ENCODE results near the gene PRKCH.

Gene PRKCH

GRCh38 chr14:61338457-61338856 lies 17.1 kb downstream of the PRKCH start:
- H3K27ac ChIP-seq (ENCODE audit: extremely low read depth, low read depth, low read length): no peak overlapping the region
- H3K4me1 ChIP-seq (ENCODE audit: control insufficient read depth, insufficient read depth, low read length): no peaks in the 10 kb centered on the region
- H3K9me3 ChIP-seq (ENCODE audit: control insufficient read depth, insufficient read depth, low read depth, low read length): no peaks in the 10 kb centered on the region
- ChIA-PET POLR2A (no interaction called here), CTCF (interaction anchor here (0.6 kb wide), 1 partner anchor 42 kb away, joined by 3 read pairs; no protein-coding TSS in a partner anchor)
- no peak for TF ChIP-seq ZNF658 (tag by site-specific recombination; IDR thresholded peaks at IDR 0.05)
- no peak for TF ChIP-seq KLF9 (tag by site-specific recombination; IDR thresholded peaks at IDR 0.05; ENCODE audit: low read depth)
- no peak for TF ChIP-seq ZNF785 (tag by site-specific recombination; IDR thresholded peaks at IDR 0.05)
- TF ChIP-seq HOXD13 (CRISPR knock-in tag; IDR thresholded peaks at IDR 0.05; ENCODE audit: borderline replicate concordance): no peak
- TF ChIP-seq WT1 (tag by site-specific recombination; IDR thresholded peaks at IDR 0.05): no peak
- TF ChIP-seq ZBTB20 (tag by site-specific recombination; IDR thresholded peaks at IDR 0.05): 0 out of 2 replicates have a peak, but pooled peaks have one; percentile 5
- no peaks in the 10 kb centered on the region for H3K36me3 ChIP-seq (ENCODE audit: control insufficient read depth in 2 of 2, insufficient read depth in 1 of 2, low read length in 2 of 2)
- H3K4me3 ChIP-seq (ENCODE audit: low read depth, low read length): no peak overlapping the region

- no peak overlapping the region for H3K4me3 ChIP-seq (ENCODE audit: low read depth, low read length)
- no peak for TF ChIP-seq ZNF692 (tag by site-specific recombination; IDR thresholded peaks at IDR 0.05)
- no peak for TF ChIP-seq HOXA7 (CRISPR knock-in tag; IDR thresholded peaks at IDR 0.05; ENCODE audit: borderline replicate concordance)
- TF ChIP-seq KLF16 (tag by site-specific recombination; IDR thresholded peaks at IDR 0.05): no peak
- TF ChIP-seq ZIC2 (tag by site-specific recombination; IDR thresholded peaks at IDR 0.05): peak; percentile 89
- TF ChIP-seq TCF7L2 (IDR thresholded peaks at IDR 0.05; ENCODE audit: borderline replicate concordance, low read depth, low read length): no peak
- no peak for TF ChIP-seq SETDB1 (IDR thresholded peaks at IDR 0.05; ENCODE audit: insufficient read length, low read length)
- no peak for TF ChIP-seq TRIM28 (IDR thresholded peaks at IDR 0.05; ENCODE audit: borderline replicate concordance, low read length)
- CTCF ChIA-PET: interaction anchor here (0.6 kb wide), 2 partner anchors 41 to 55 kb away, joined by 3 to 4 read pairs; no protein-coding TSS in a partner anchor
- H3K9me3 ChIP-seq (ENCODE audit: control insufficient read depth, insufficient read depth, low read depth, low read length): no peaks in the 10 kb centered on the region
- H3K36me3 ChIP-seq (ENCODE audit: control insufficient read depth in 2 of 2, insufficient read depth in 1 of 2, low read length in 2 of 2): no peaks in the 10 kb centered on the region
- POLR2A ChIA-PET: no interaction called here
- no peak overlapping the region for H3K27ac ChIP-seq (ENCODE audit: extremely low read depth, low read depth, low read length)
- no peaks in the 10 kb centered on the region for H3K4me1 ChIP-seq (ENCODE audit: control insufficient read depth, insufficient read depth, low read length)
Observed at GRCh38 chr14:61341275-61342206, 20.2 kb downstream of the PRKCH start.

GRCh38 chr14:61342486-61342885 lies 21.1 kb downstream of the PRKCH start:
- ChIA-PET POLR2A (no interaction called here), CTCF (no interaction called here)

DNA sequence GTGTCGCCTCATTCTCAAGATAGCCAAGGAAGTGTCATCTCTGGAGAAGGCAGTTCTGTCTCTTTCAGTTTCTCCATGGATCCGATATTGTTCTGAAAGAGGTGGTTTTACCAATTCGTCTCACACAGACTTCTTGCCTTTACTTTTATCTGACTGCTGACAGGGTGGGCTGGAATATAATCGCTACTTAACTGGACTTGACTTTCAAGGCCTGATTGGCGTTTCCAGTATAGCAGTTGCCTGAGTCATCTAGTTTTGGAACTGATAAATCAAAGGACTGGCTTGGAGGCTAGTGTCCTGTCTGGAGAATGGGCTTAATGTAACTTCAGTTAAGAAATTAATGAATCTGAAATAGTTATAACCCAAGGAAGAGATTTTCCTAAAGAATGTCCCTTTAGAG lies 21.6 kb downstream of the PRKCH start:
- Histone ChIP-seq H3K36me3 (ENCODE audit: control insufficient read depth in 2 of 2, insufficient read depth in 1 of 2, low read length in 2 of 2) (no peaks in the 10 kb centered on the region), H3K4me1 (ENCODE audit: control insufficient read depth, insufficient read depth, low read length) (peaks cover 4% of the 10 kb centered on the region; the same call in 1 of the 2 replicates), H3K4me3 (ENCODE audit: low read depth, low read length) (no peak overlapping the region), H3K9me3 (ENCODE audit: control insufficient read depth, insufficient read depth, low read depth, low read length) (no peaks in the 10 kb centered on the region), H3K27ac (ENCODE audit: extremely low read depth, low read depth, low read length) (no peak overlapping the region)
- TF ChIP-seq ZNF311 (tag by site-specific recombination; IDR thresholded peaks at IDR 0.05; ENCODE audit: borderline replicate concordance): no peak
- TF ChIP-seq ZBTB7A (tag by site-specific recombination; IDR thresholded peaks at IDR 0.05; ENCODE audit: low read depth): no peak
- TF ChIP-seq, protein P1, sequence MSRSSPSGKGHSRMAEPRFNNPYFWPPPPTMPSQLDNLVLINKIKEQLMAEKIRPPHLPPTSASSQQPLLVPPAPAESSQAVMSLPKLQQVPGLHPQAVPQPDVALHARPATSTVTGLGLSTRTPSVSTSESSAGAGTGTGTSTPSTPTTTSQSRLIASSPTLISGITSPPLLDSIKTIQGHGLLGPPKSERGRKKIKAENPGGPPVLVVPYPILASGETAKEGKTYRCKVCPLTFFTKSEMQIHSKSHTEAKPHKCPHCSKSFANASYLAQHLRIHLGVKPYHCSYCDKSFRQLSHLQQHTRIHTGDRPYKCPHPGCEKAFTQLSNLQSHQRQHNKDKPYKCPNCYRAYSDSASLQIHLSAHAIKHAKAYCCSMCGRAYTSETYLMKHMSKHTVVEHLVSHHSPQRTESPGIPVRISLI (tag by site-specific recombination; IDR thresholded peaks at IDR 0.05): no peak
- TF ChIP-seq ZNF544 (tag by site-specific recombination; IDR thresholded peaks at IDR 0.05): no peak
- no peak for TF ChIP-seq ZNF624 (tag by site-specific recombination; IDR thresholded peaks at IDR 0.05)
- no peak for TF ChIP-seq ZNF184 (tag by site-specific recombination; IDR thresholded peaks at IDR 0.05)
- no peak for TF ChIP-seq ATF2 (tag by site-specific recombination; IDR thresholded peaks at IDR 0.05; ENCODE audit: low read depth)
- no peak for TF ChIP-seq ZNF48 (tag by site-specific recombination; IDR thresholded peaks at IDR 0.05)
- ChIA-PET CTCF (no interaction called here), POLR2A (no interaction called here)

More at GRCh38 chr14:61342486-61342885, 21.1 kb downstream of the PRKCH start:
- Histone ChIP-seq H3K4me3 (ENCODE audit: low read depth, low read length) (no peak overlapping the region), H3K4me1 (ENCODE audit: control insufficient read depth, insufficient read depth, low read length) (peaks cover 4% of the 10 kb centered on the region; the same call in 1 of the 2 replicates), H3K36me3 (ENCODE audit: control insufficient read depth in 2 of 2, insufficient read depth in 1 of 2, low read length in 2 of 2) (no peaks in the 10 kb centered on the region), H3K9me3 (ENCODE audit: control insufficient read depth, insufficient read depth, low read depth, low read length) (no peaks in the 10 kb centered on the region), H3K27ac (ENCODE audit: extremely low read depth, low read depth, low read length) (no peak overlapping the region)
- TF ChIP-seq KLF8 (tag by site-specific recombination; IDR thresholded peaks at IDR 0.05): no peak
- TF ChIP-seq, protein P2, sequence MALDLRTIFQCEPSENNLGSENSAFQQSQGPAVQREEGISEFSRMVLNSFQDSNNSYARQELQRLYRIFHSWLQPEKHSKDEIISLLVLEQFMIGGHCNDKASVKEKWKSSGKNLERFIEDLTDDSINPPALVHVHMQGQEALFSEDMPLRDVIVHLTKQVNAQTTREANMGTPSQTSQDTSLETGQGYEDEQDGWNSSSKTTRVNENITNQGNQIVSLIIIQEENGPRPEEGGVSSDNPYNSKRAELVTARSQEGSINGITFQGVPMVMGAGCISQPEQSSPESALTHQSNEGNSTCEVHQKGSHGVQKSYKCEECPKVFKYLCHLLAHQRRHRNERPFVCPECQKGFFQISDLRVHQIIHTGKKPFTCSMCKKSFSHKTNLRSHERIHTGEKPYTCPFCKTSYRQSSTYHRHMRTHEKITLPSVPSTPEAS (tag by site-specific recombination; IDR thresholded peaks at IDR 0.05): no peak
- TF ChIP-seq ZNF560 (tag by site-specific recombination; IDR thresholded peaks at IDR 0.05; ENCODE audit: borderline replicate concordance): no peak
